GM12801 (cell line): ENCODE data around the gene RNH1.

Experiments used
- CTCF ChIP-seq: IDR thresholded peaks from one replicate; pipeline ENCODE4 v1.5.1; 2011; ENCODE audit warnings: control low read depth; ENCODE audit not compliant: insufficient read length; ENCODE audit errors: extremely low read depth

Gene RNH1

GRCh38 chr11:531919-532526 is 25.0 kb upstream of the RNH1 start:
- no peak for TF ChIP-seq CTCF

- TF ChIP-seq CTCF = no peak
Observed at GRCh38 chr11:530960-531831, 24.2 kb upstream of the RNH1 start.

- no peak for TF ChIP-seq CTCF
Observed at GRCh38 chr11:529728-530411, 22.8 kb upstream of the RNH1 start.

GRCh38 chr11:528815-529727 is 22.0 kb upstream of the RNH1 start:
- TF ChIP-seq CTCF = no peak

GRCh38 chr11:528166-528814 is 21.2 kb upstream of the RNH1 start:
- TF ChIP-seq CTCF = no peak

GRCh38 chr11:526192-526591 is 19.1 kb upstream of the RNH1 start:
- no peak for TF ChIP-seq CTCF
